Colonic mucosa (tissue), 4 donors: Measurements from ENCODE around the gene ARPC4. TPM values are rescaled to one million over a fixed set of nuclear protein-coding genes. Genes with fewer than 3 reads are reported as not detected.
"Not testable (repeated sequence)": the region's sequence is repeated elsewhere in the genome, so short reads cannot be mapped to it uniquely, and the experiment has no call there.

Experiments
- DNase-seq: peaks from one replicate; pipeline ENCODE4 v3.0.0-alpha.2; 2020
- H3K27ac ChIP-seq: fragments of 200-600 bp; one replicate; pipeline ENCODE4 v1.8.0; 2021
- H3K27me3 ChIP-seq: fragments of 200-600 bp; one replicate; pipeline ENCODE4 v1.8.0; 2021
- H3K36me3 ChIP-seq: fragments of 200-600 bp; one replicate; pipeline ENCODE4 v1.8.0; 2021
- H3K4me1 ChIP-seq: fragments of 200-600 bp; one replicate; pipeline ENCODE4 v1.8.0; 2021; ENCODE audit warnings: mild to moderate bottlenecking
- H3K4me3 ChIP-seq: fragments of 200-600 bp; one replicate; pipeline ENCODE4 v1.8.0; 2021
- H3K9ac ChIP-seq, 2 donors: one replicate each; pipeline ENCODE4 v1.7.0; 2013; ENCODE audit warnings: control low read depth in 2 of 2, low read depth in 2 of 2, low read length in 2 of 2
- H3K9me3 ChIP-seq: fragments of 200-600 bp; one replicate; pipeline ENCODE4 v1.8.0; 2021
- CTCF ChIP-seq: fragments of 200-600 bp; IDR thresholded peaks from one replicate; pipeline ENCODE4 v1.8.0; 2022; ENCODE audit warnings: antibody characterized with exemption, mild to moderate bottlenecking
- intact Hi-C: fragments of 100-400 bp; cut with DNase I; formaldehyde crosslinking; loops from one replicate; pipeline ENCODE4 v1.14.1; 2022
- total RNA-seq, 2 donors: library from RNA; stranded (reverse); fragmentation: NEBNext Ultra II Directional in 1 of 2; extraction: Animal tissue kit (Norgen Biotek cat#: 25700) in 1 of 2; gene quantifications; one replicate each; pipeline ENCODE4 v1.2.1, GENCODE V29; 2021
- donor health status: healthy.
- donor health status: DM: no; HTN: no; CAD: no.
- donor health status: DM: no; HTN: no; CAD: no.

The ARPC4 gene
- total RNA-seq, 2 donors from 2014 or later: 221 to 228 TPM

DNA sequence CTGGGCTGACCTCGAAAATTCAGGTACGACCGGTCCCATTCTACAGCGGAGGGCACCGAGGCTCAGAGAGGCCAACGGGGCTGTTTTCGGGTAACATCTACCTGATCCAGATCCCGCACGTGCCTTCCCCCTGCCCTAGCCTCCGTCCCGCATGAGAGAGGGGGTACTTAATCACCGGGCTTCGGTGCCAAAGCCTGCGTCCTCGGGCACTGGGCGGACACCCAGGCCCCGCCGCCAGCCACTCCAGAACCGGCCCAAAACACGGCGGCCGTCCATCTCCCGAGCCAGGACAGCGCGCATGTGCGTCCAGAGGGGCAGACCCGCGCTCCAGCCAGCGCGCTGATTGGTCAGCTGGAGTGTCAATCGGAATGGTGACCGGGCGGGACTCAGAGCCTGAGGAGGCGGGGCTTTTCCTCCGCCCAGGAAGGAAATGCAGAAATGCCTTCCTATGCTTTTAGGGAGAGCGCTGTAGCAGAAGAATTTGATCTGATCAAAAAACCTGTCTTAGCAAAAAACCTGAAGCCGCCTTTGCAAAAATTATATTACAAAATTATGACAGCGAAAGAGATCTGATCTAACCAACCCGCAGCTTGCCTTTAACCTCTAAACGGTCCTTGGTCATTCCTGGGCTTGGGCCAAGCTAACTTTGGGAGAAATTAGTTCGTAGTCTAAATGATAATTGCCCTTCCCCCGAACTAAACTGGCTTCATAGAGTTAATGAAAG, 51.0 kb downstream of the ARPC4 start, which contains the start of gene RPUSD3:
Gene RPUSD3 (minus strand): TSS at position 294 of the 724 bp plus-strand sequence. CDS start 18 bp downstream, at position 276.
- DNase-seq: peak; percentile 100
- Histone ChIP-seq H3K4me1 (peaks cover 9% of the 10 kb centered on the region), H3K9me3 (no peaks in the 10 kb centered on the region), H3K9ac (peak within 1 kb of the TSS; percentile 80 to 89), H3K36me3 (no peaks in the 10 kb centered on the region), H3K27ac (peak within 1 kb of the TSS; percentile 70), H3K27me3 (no peaks in the 10 kb centered on the region), H3K4me3 (peak within 1 kb of the TSS; percentile 67)
- no peak for TF ChIP-seq CTCF
- intact Hi-C loops: no loop called here

- no peaks in the 10 kb centered on the region for H3K9me3 ChIP-seq
- intact Hi-C loops: no loop called here
- no peaks in the 10 kb centered on the region for H3K36me3 ChIP-seq
- DNase-seq: no peak
- no peak overlapping the region for H3K4me3 ChIP-seq
- no peaks in the 10 kb centered on the region for H3K27me3 ChIP-seq
- no peak overlapping the region for H3K27ac ChIP-seq
- no peak for TF ChIP-seq CTCF
- peaks cover 9% of the 10 kb centered on the region for H3K4me1 ChIP-seq
- no peak overlapping the region for H3K9ac ChIP-seq
Observed at GRCh38 chr3:9846231-9846630, 53.3 kb downstream of the ARPC4 start.

DNA sequence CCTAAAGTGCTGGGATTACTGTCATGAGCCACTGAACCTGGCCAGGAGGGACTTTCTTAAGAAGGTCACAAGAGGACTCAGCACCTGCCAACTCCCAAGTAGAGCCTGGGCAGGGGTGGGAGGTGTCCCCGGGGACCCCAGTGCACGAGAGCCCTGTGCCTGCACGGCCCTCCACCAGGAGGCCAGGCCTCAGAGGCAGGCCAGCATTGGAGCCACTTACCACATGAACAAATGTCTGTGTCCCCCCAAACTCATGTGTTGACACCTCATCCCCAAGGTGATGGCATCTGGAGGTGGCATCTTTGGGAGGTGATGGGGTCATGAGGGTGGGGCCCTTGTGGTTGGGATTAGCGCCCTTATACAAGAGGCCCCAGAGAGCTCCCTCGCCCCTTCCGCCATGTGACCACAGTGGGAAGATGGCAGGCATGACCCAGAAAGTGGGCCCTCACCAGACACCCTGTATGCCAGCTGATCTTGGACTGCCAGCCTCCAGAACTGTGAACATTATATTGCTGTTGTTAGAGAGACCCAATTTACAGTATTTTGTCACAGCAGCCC, 54.1 kb downstream of the ARPC4 start:
- H3K36me3 ChIP-seq: no peaks in the 10 kb centered on the region
- no peak overlapping the region for H3K27ac ChIP-seq
- no peak for TF ChIP-seq CTCF
- H3K9me3 ChIP-seq: no peaks in the 10 kb centered on the region
- intact Hi-C loops: no loop called here
- H3K9ac ChIP-seq: no peak overlapping the region
- H3K4me1 ChIP-seq: peaks cover 9% of the 10 kb centered on the region
- DNase-seq: no peak
- no peak overlapping the region for H3K4me3 ChIP-seq
- no peaks in the 10 kb centered on the region for H3K27me3 ChIP-seq

- intact Hi-C loops, DNase-seq, H3K4me1 ChIP-seq, H3K4me3 ChIP-seq, H3K9me3 ChIP-seq, H3K27ac ChIP-seq, H3K36me3 ChIP-seq, H3K9ac ChIP-seq, H3K27me3 ChIP-seq: not testable (repeated sequence)
Observed at GRCh38 chr3:9847870-9848269, 55.0 kb downstream of the ARPC4 start.

GRCh38 chr3:9848860-9849259, 56.0 kb downstream of the ARPC4 start:
- intact Hi-C loops, DNase-seq: not testable (repeated sequence)

GRCh38 chr3:9851383-9851782, 58.5 kb downstream of the ARPC4 start:
- H3K27me3 ChIP-seq, H3K4me1 ChIP-seq, H3K9ac ChIP-seq, H3K27ac ChIP-seq, H3K36me3 ChIP-seq, H3K9me3 ChIP-seq, intact Hi-C loops, H3K4me3 ChIP-seq, DNase-seq: not testable (repeated sequence)

More at GRCh38 chr3:9848860-9849259, 56.0 kb downstream of the ARPC4 start:
- peak; percentile 48 for TF ChIP-seq CTCF
- not testable (repeated sequence) for H3K9me3 ChIP-seq, H3K27me3 ChIP-seq, H3K4me3 ChIP-seq, H3K36me3 ChIP-seq, H3K27ac ChIP-seq, H3K4me1 ChIP-seq, H3K9ac ChIP-seq

GRCh38 chr3:9851926-9852325, 59.0 kb downstream of the ARPC4 start:
- H3K9ac ChIP-seq, intact Hi-C loops, H3K9me3 ChIP-seq, H3K36me3 ChIP-seq, H3K27me3 ChIP-seq, H3K4me3 ChIP-seq, H3K4me1 ChIP-seq, H3K27ac ChIP-seq: not testable (repeated sequence)
- DNase-seq: peak; percentile 31
